ENCODE data around the gene SETD4. TPM values are rescaled to one million over a fixed set of nuclear protein-coding genes. Genes with fewer than 3 reads are reported as not detected.

Gene SETD4
- total RNA-seq, 1 experiment from 2014 or later = 22.7 TPM

DNA sequence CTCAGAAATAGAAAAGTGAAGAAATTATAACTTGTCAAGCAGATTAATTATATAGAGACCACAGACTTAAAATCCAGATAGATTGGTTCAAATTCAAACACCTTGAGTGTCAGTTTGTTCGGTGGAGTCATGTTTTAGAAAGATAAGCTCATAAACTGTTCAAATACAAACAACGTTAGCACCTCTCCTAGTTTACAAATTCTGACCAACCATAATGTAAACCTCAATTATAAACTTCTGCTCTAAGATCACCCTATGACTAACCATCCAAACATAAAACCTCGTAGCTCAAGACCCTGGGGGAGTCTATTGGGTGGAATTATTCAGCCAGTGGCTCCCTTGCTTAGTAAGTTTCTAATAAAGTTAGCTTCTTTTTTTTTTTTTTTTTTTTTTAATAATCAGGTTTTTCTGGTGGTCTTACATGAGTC is 21.9 kb upstream of the SETD4 start:
- Histone ChIP-seq H3K4me2 (ENCODE audit: low read length) (no peak overlapping the region), H2AFZ (ENCODE audit: low read depth, low read length, poor library complexity, severe bottlenecking) (no peak overlapping the region), H3K27ac (ENCODE audit: low read depth, low read length) (no peak overlapping the region), H3K9me3 (ENCODE audit: control insufficient read depth in 1 of 2, insufficient read depth in 1 of 2, low read depth in 1 of 2, low read length in 2 of 2) (no peaks in the 10 kb centered on the region), H3K27me3 (ENCODE audit: insufficient read depth, low read length) (no peaks in the 10 kb centered on the region), H3K9me2 (ENCODE audit: insufficient read depth) (no peaks in the 10 kb centered on the region), H3K4me1 (ENCODE audit: control insufficient read depth in 1 of 2, insufficient read depth in 2 of 2, low read length in 2 of 2) (no peaks in the 10 kb centered on the region), H3K36me3 (ENCODE audit: control insufficient read depth in 1 of 2, insufficient read depth in 2 of 2, low read length in 2 of 2) (no peaks in the 10 kb centered on the region), H3K9ac (ENCODE audit: low read length) (no peak overlapping the region), H3K79me2 (ENCODE audit: insufficient read depth, low read length) (no peaks in the 10 kb centered on the region), H3K4me3 (replicated peaks in 1 of 2; ENCODE audit: low read depth in 1 of 2, low read length in 2 of 2) (no peak overlapping the region), H4K20me1 (ENCODE audit: insufficient read depth) (no peaks in the 10 kb centered on the region)
- BruUV-seq (replicated peaks) = no TSS peak
- ChIA-PET POLR2A (interaction anchor here (0.6 kb wide), 1 partner anchor 23 kb away, joined by 3 read pairs; no protein-coding TSS in a partner anchor), CTCF (interaction anchor here (0.8 kb wide), 1 partner anchor 22 kb away, joined by 4 read pairs; the partner anchor contains the start of gene SETD4), RAD21 (ENCODE audit: low non-redundant PET in 1 of 2, low total read pairs in 2 of 2, uncharacterized antibody in 2 of 2, unreplicated experiment in 2 of 2) (no interaction called here)
- no peak for ATAC-seq
- TF ChIP-seq, protein P1, sequence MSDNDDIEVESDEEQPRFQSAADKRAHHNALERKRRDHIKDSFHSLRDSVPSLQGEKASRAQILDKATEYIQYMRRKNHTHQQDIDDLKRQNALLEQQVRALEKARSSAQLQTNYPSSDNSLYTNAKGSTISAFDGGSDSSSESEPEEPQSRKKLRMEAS (IDR thresholded peaks at IDR 0.05) = no peak
- TF ChIP-seq SRF (IDR thresholded peaks at IDR 0.05; ENCODE audit: low read depth) (no peak), POLR2AphosphoS5 (IDR thresholded peaks at IDR 0.05; ENCODE audit: low read depth, low read length) (no peak), YY1 (IDR thresholded peaks at IDR 0.05; ENCODE audit: extremely low read depth, insufficient replicate concordance, low read depth, low read length) (no peak), JUND (IDR thresholded peaks at IDR 0.05) (no peak), SIN3A (IDR thresholded peaks at IDR 0.05; ENCODE audit: low read depth) (no peak), TCF7L2 (IDR thresholded peaks at IDR 0.05; ENCODE audit: borderline replicate concordance, extremely low read depth, insufficient read depth, insufficient read length) (no peak), POLR2A (IDR thresholded peaks at IDR 0.05; ENCODE audit: borderline replicate concordance, extremely low read depth, insufficient read depth, insufficient read length) (no peak), ELF1 (IDR thresholded peaks at IDR 0.05; ENCODE audit: borderline replicate concordance, low read depth) (no peak), SP1 (IDR thresholded peaks at IDR 0.05; ENCODE audit: low read depth) (no peak), EZH2 (IDR thresholded peaks at IDR 0.05) (no peak), EZH2phosphoT487 (IDR thresholded peaks at IDR 0.05; ENCODE audit: borderline replicate concordance) (no peak), ZFX (IDR thresholded peaks at IDR 0.05) (no peak), FOSL1 (IDR thresholded peaks at IDR 0.05; ENCODE audit: low read depth) (no peak)
- TF ChIP-seq, protein P2, sequence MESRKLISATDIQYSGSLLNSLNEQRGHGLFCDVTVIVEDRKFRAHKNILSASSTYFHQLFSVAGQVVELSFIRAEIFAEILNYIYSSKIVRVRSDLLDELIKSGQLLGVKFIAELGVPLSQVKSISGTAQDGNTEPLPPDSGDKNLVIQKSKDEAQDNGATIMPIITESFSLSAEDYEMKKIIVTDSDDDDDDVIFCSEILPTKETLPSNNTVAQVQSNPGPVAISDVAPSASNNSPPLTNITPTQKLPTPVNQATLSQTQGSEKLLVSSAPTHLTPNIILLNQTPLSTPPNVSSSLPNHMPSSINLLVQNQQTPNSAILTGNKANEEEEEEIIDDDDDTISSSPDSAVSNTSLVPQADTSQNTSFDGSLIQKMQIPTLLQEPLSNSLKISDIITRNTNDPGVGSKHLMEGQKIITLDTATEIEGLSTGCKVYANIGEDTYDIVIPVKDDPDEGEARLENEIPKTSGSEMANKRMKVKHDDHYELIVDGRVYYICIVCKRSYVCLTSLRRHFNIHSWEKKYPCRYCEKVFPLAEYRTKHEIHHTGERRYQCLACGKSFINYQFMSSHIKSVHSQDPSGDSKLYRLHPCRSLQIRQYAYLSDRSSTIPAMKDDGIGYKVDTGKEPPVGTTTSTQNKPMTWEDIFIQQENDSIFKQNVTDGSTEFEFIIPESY (IDR thresholded peaks at IDR 0.05; ENCODE audit: extremely low read depth, insufficient replicate concordance, low read length) = no peak
- TF ChIP-seq, protein P3, sequence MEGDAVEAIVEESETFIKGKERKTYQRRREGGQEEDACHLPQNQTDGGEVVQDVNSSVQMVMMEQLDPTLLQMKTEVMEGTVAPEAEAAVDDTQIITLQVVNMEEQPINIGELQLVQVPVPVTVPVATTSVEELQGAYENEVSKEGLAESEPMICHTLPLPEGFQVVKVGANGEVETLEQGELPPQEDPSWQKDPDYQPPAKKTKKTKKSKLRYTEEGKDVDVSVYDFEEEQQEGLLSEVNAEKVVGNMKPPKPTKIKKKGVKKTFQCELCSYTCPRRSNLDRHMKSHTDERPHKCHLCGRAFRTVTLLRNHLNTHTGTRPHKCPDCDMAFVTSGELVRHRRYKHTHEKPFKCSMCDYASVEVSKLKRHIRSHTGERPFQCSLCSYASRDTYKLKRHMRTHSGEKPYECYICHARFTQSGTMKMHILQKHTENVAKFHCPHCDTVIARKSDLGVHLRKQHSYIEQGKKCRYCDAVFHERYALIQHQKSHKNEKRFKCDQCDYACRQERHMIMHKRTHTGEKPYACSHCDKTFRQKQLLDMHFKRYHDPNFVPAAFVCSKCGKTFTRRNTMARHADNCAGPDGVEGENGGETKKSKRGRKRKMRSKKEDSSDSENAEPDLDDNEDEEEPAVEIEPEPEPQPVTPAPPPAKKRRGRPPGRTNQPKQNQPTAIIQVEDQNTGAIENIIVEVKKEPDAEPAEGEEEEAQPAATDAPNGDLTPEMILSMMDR (IDR thresholded peaks at IDR 0.05 in 2 of 3, conservative IDR thresholded peaks at IDR 0.05 in 1 of 3; ENCODE audit: borderline replicate concordance in 1 of 3, insufficient read depth in 1 of 3, low read depth in 2 of 3, low read length in 2 of 3) = no peak
- TF ChIP-seq, protein P4, sequence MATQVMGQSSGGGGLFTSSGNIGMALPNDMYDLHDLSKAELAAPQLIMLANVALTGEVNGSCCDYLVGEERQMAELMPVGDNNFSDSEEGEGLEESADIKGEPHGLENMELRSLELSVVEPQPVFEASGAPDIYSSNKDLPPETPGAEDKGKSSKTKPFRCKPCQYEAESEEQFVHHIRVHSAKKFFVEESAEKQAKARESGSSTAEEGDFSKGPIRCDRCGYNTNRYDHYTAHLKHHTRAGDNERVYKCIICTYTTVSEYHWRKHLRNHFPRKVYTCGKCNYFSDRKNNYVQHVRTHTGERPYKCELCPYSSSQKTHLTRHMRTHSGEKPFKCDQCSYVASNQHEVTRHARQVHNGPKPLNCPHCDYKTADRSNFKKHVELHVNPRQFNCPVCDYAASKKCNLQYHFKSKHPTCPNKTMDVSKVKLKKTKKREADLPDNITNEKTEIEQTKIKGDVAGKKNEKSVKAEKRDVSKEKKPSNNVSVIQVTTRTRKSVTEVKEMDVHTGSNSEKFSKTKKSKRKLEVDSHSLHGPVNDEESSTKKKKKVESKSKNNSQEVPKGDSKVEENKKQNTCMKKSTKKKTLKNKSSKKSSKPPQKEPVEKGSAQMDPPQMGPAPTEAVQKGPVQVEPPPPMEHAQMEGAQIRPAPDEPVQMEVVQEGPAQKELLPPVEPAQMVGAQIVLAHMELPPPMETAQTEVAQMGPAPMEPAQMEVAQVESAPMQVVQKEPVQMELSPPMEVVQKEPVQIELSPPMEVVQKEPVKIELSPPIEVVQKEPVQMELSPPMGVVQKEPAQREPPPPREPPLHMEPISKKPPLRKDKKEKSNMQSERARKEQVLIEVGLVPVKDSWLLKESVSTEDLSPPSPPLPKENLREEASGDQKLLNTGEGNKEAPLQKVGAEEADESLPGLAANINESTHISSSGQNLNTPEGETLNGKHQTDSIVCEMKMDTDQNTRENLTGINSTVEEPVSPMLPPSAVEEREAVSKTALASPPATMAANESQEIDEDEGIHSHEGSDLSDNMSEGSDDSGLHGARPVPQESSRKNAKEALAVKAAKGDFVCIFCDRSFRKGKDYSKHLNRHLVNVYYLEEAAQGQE (IDR thresholded peaks at IDR 0.05; ENCODE audit: low read depth) = no peak
- no peak for DNase-seq (ENCODE audit: low read depth, low spot score)
- intact Hi-C loops (cut with micrococcal nuclease) = no loop called here
